ENCODE data around the gene VPS26C.

GRCh38 chr21:37281993-37282392 lies 14.9 kb upstream of the VPS26C start:
- TF ChIP-seq POLR2A (IDR thresholded peaks at IDR 0.05; ENCODE audit: low read length) (no peak), GATA1 (IDR thresholded peaks at IDR 0.05; ENCODE audit: low read depth, low read length) (no peak)
